GM12878 (cell line): ENCODE measurements around the gene DTX4. TPM values are rescaled to one million over a fixed set of nuclear protein-coding genes. Genes with fewer than 3 reads are reported as not detected.
A peak's percentile ranks its signal among the peaks of the same experiment; 100 is the strongest.

ENCODE experiments used
- ATAC-seq: fragments of 200-7000 bp; cut with Tn5 transposase; 3 replicates; pipeline ENCODE4 v1.9.1; 2020; ENCODE audit warnings: mild to moderate bottlenecking, moderate library complexity
- BruUV-seq: library from RNA; stranded (reverse); fragments of 400-500 nt; replicated peaks from 2 replicates; lab custom pipeline; 2021; lab: Mats Ljungman, UMichigan
- CTCF ChIA-PET: fragments of 300-600 bp; sonication (Branson Sonifier 250); formaldehyde crosslinking; extraction: SDS; loops from one replicate; lab custom pipeline; 2021; ENCODE audit warnings: inconsistent platforms; lab: Yijun Ruan, JAX
- POLR2A ChIA-PET: fragments of 350-600 bp; formaldehyde crosslinking; extraction: SDS; loops from one replicate; lab custom pipeline; 2021; ENCODE audit warnings: inconsistent platforms; lab: Charles Lee
- RAD21 ChIA-PET: fragments of 300-600 bp; sonication (Branson Sonifier 250); formaldehyde crosslinking; loops from one replicate; lab custom pipeline; 2023; ENCODE audit warnings: antibody characterized with exemption; ENCODE audit not compliant: unreplicated experiment; lab: Charles Lee
- SMC1A ChIA-PET: fragments of 300-600 bp; sonication (Branson Sonifier 250); formaldehyde crosslinking; loops from one replicate; lab custom pipeline; 2023; ENCODE audit not compliant: unreplicated experiment, uncharacterized antibody; lab: Charles Lee
- DNase-seq: peaks from one replicate; pipeline ENCODE4 v3.0.0-alpha.2; 2011; ENCODE audit warnings: low read depth, low spot score
- FAIRE-seq: peaks from 3 replicates; lab custom pipeline; 2011; peaks lifted over from hg19 to GRCh38; lab: Jason Lieb, UNC
- H2AFZ ChIP-seq: 2 replicates; pipeline ENCODE4 v1.6.0; 2011; ENCODE audit warnings: low read depth, low read length, control low read depth; ENCODE audit not compliant: control insufficient read depth
- H3K27ac ChIP-seq: 2 replicates; pipeline ENCODE4 v1.5.1; 2011; ENCODE audit warnings: control low read depth; ENCODE audit not compliant: control insufficient read depth, insufficient read depth
- H3K27me3 ChIP-seq, 2 experiments: replicated peaks in 1 of 2; 2 replicates each; pipeline versions ENCODE4 v1.6.0 to v1.6.1; 2011; ENCODE audit warnings: low read length in 1 of 2; ENCODE audit not compliant: control insufficient read depth in 2 of 2, insufficient read depth in 2 of 2
- H3K36me3 ChIP-seq, 2 experiments: 2 replicates each; pipeline ENCODE4 v1.5.1; 2011; ENCODE audit warnings: low read length in 1 of 2; ENCODE audit not compliant: control insufficient read depth in 2 of 2, insufficient read depth in 2 of 2
- H3K4me1 ChIP-seq: 2 replicates; pipeline ENCODE4 v1.6.1; 2011; ENCODE audit warnings: mild to moderate bottlenecking, low read length, moderate library complexity, mixed read lengths; ENCODE audit not compliant: control insufficient read depth, insufficient read depth
- H3K4me2 ChIP-seq: 2 replicates; pipeline ENCODE4 v1.6.0; 2011; ENCODE audit warnings: control low read depth; ENCODE audit not compliant: control insufficient read depth, insufficient read depth
- H3K4me3 ChIP-seq: fragments of 200-600 bp; sonication (generic); 2 replicates; pipeline ENCODE4 v1.5.1; 2016
- H3K79me2 ChIP-seq: 2 replicates; pipeline ENCODE4 v1.6.0; 2011; ENCODE audit warnings: low read length; ENCODE audit not compliant: control insufficient read depth, insufficient read depth
- H3K9ac ChIP-seq: 2 replicates; pipeline ENCODE4 v1.8.0; 2011; ENCODE audit warnings: low read length, control low read depth, mixed read lengths; ENCODE audit not compliant: control insufficient read depth, insufficient read depth
- H3K9me3 ChIP-seq: replicated peaks from 3 replicates; pipeline ENCODE4 v1.5.1; 2011; ENCODE audit warnings: mild to moderate bottlenecking, low read length; ENCODE audit not compliant: control insufficient read depth, insufficient read depth
- H4K20me1 ChIP-seq: 2 replicates; pipeline ENCODE4 v1.6.0; 2011; ENCODE audit not compliant: control insufficient read depth, insufficient read depth
- ATF2 ChIP-seq: IDR thresholded peaks from 2 replicates; pipeline ENCODE4 v1.6.1; 2012; ENCODE audit warnings: low read length, inconsistent platforms
- BHLHE40 ChIP-seq, 2 experiments: fragments of 450-650 bp in 1 of 2; IDR thresholded peaks; 2 replicates each; pipeline ENCODE4 v1.6.1; 2011 to 2017; ENCODE audit warnings: low read depth in 2 of 2, borderline replicate concordance in 1 of 2, improper control_type of control experiment in 1 of 2, low read length in 1 of 2, mild to moderate bottlenecking in 1 of 2
- CBX5 ChIP-seq: sonication (generic); IDR thresholded peaks from 2 replicates; pipeline ENCODE4 v1.6.1; 2016; ENCODE audit warnings: low read depth, moderate library complexity, mild to moderate bottlenecking, inconsistent platforms
- CHD2 ChIP-seq: IDR thresholded peaks from 2 replicates; pipeline ENCODE4 v1.6.1; 2011; ENCODE audit warnings: low read depth, low read length, improper control_type of control experiment, borderline replicate concordance
- EP300 ChIP-seq, 2 experiments: fragments of 150-350 bp in 1 of 2; IDR thresholded peaks; 2 replicates each; pipeline ENCODE4 v1.6.1; 2011 to 2012; ENCODE audit warnings: low read depth in 2 of 2, low read length in 2 of 2, borderline replicate concordance in 1 of 2, improper control_type of control experiment in 1 of 2, inconsistent platforms in 1 of 2; ENCODE audit not compliant: control insufficient read depth in 1 of 2
- HSF1 ChIP-seq: fragments of 150-350 bp; IDR thresholded peaks from 2 replicates; pipeline ENCODE4 v1.6.1; 2014; ENCODE audit warnings: mild to moderate bottlenecking, low read depth, low read length
- LARP7 ChIP-seq: fragments of 450-650 bp; IDR thresholded peaks from 2 replicates; pipeline ENCODE4 v1.6.1; 2017; ENCODE audit warnings: mild to moderate bottlenecking
- NFYB ChIP-seq: IDR thresholded peaks from 2 replicates; pipeline ENCODE4 v1.6.1; 2011; ENCODE audit warnings: low read depth, mild to moderate bottlenecking, low read length, improper control_type of control experiment, moderate library complexity; ENCODE audit not compliant: insufficient read depth
- NR2C2 ChIP-seq: IDR thresholded peaks from 2 replicates; pipeline ENCODE4 v1.6.1; 2011; ENCODE audit warnings: borderline replicate concordance, low read depth; ENCODE audit not compliant: control insufficient read depth, insufficient read length
- POLR2AphosphoS2 ChIP-seq: IDR thresholded peaks from 2 replicates; pipeline ENCODE4 v1.6.1; 2011; ENCODE audit warnings: low read depth, mild to moderate bottlenecking, low read length, improper control_type of control experiment, moderate library complexity
- SRF ChIP-seq, 2 experiments: IDR thresholded peaks; 2 replicates each; pipeline ENCODE4 v1.6.1; 2011; ENCODE audit warnings: low read depth in 2 of 2, low read length in 2 of 2, mild to moderate bottlenecking in 1 of 2, moderate library complexity in 1 of 2
- TCF3 ChIP-seq: IDR thresholded peaks from 2 replicates; pipeline ENCODE4 v1.6.1; 2012; ENCODE audit warnings: low read depth, mild to moderate bottlenecking, low read length, borderline replicate concordance; ENCODE audit not compliant: insufficient read depth
- YBX1 ChIP-seq: fragments of 450-650 bp; IDR thresholded peaks from 2 replicates; pipeline ENCODE4 v1.6.1; 2016; ENCODE audit warnings: antibody characterized with exemption
- ZNF687 ChIP-seq: fragments of 450-650 bp; IDR thresholded peaks from 2 replicates; pipeline ENCODE4 v1.6.1; 2017; ENCODE audit warnings: mild to moderate bottlenecking, moderate library complexity
- WGBS: methylation state at CpG from one replicate; pipeline ENCODE4 v1.1.6; 2016; ENCODE audit warnings: low lambda C conversion rate; ENCODE audit not compliant: insufficient replicate concordance, insufficient coverage; ENCODE audit errors: missing lambda C conversion rate; 5-methylcytosine and 5-hydroxymethylcytosine counted together
- in situ Hi-C: fragments of 300-500 bp; cut with MboI; formaldehyde crosslinking; loops from 9 replicates; pipeline ENCODE4 v1.14.3; 2018; ENCODE audit warnings: mixed read lengths
- intact Hi-C: fragments of 100-400 bp; cut with micrococcal nuclease; formaldehyde crosslinking; loops from one replicate; pipeline ENCODE4 v1.14.2; 2022; ENCODE audit not compliant: unreplicated experiment
- polyA plus RNA-seq, 11 experiments: library from polyadenylated mRNA; depleted of rRNA in 4 of 11; unstranded in 6 of 11; stranded (reverse) in 5 of 11; fragments of >200 nt; fragmentation: Nextera tagmentation in 4 of 11; fragmentation: Illumina TruSeq in 1 of 11; extraction: Ambion mirVana in 4 of 11; extraction: Trizol in 1 of 11; gene quantifications; 1 replicate in 1 of 11; 2 replicates in 10 of 11; pipeline versions ENCODE4 v1.2.1 to v1.2.3, GENCODE V29; 2011 to 2016; ENCODE audit warnings: inconsistent platforms in 2 of 11, missing spikeins in 2 of 11, low read depth in 1 of 11
- total RNA-seq, 4 experiments: library from RNA; depleted of rRNA in 3 of 4; stranded (reverse); fragments of >200 nt in 3 of 4; fragmentation: Illumina TruSeq in 1 of 4; extraction: Trizol in 1 of 4; gene quantifications; 2 replicates each; pipeline versions ENCODE4 v1.2.1 to v1.2.3, GENCODE V29; 2013 to 2021

Gene DTX4
- total and polyA plus RNA-seq, 10 of the 15 experiments (the other 5 are each of a cell fraction or from before 2014, with no cell fraction given) = 3.8 to 25.8 (median 10.5) TPM

GRCh38 chr11:59172345-59173079 lies 580 bp downstream of the DTX4 start:
- FAIRE-seq (peak; percentile 74), DNase-seq (peak; percentile 60), ATAC-seq (peak; percentile 41)
- H3K36me3 ChIP-seq = no peaks in the 10 kb centered on the region
- WGBS = 2% methylated on average over 39 of the region's 70 CpGs
- H3K9me3 ChIP-seq = no peaks in the 10 kb centered on the region; the same call in 2 of the 3 replicates
- POLR2A ChIA-PET = interaction anchor here (0.6 to 4.3 kb wide), 9 partner anchors 11 to 42 kb away, joined by 3 to 32 read pairs (median 7); no protein-coding TSS in a partner anchor
- H2AFZ ChIP-seq = peak overlapping the region; percentile 56
- BruUV-seq = no TSS peak
- peak overlapping the region; percentile 84 for H3K27ac ChIP-seq
- in situ Hi-C loops = loop anchor here (5.0 to 10.0 kb wide), 3 partner anchors 35 to 382 kb away; no protein-coding TSS in a partner anchor
- peaks cover 6% of the 10 kb centered on the region for H3K4me1 ChIP-seq
- H3K79me2 ChIP-seq = peaks cover 51% of the 10 kb centered on the region
- H3K9ac ChIP-seq = peak overlapping the region; percentile 83
- RAD21 ChIA-PET = interaction anchor here (0.8 to 9.0 kb wide), 20 partner anchors 9 to 257 kb away, joined by 3 to 183 read pairs (median 8); partner anchors contain the start of gene MPEG1
- CTCF ChIA-PET = interaction anchor here (0.7 to 30.3 kb wide), 22 partner anchors 8 to 258 kb away, joined by 3 to 1180 read pairs (median 12); partner anchors contain the start of genes MPEG1 and OR5A2
- intact Hi-C loops = loop anchor here (5.0 kb wide), 1 partner anchor 210 kb away; no protein-coding TSS in a partner anchor
- H4K20me1 ChIP-seq = no peaks in the 10 kb centered on the region
- H3K27me3 ChIP-seq = no peaks in the 10 kb centered on the region
- SMC1A ChIA-PET = interaction anchor here (0.6 to 14.9 kb wide), 16 partner anchors 8 to 257 kb away, joined by 3 to 155 read pairs (median 6); no protein-coding TSS in a partner anchor
- peak overlapping the region; percentile 93 for H3K4me3 ChIP-seq
- H3K4me2 ChIP-seq = peak overlapping the region; percentile 98
- TF ChIP-seq EP300 (IDR thresholded peaks at IDR 0.05; ENCODE audit: borderline replicate concordance in 1 of 2, control insufficient read depth in 1 of 2, low read depth in 2 of 2, low read length in 2 of 2) (0 out of 4 replicates have a peak, but pooled peaks of 1 of the 2 experiments have one; percentile 37), CHD2 (0 out of 2 replicates have a peak, but pooled peaks have one; percentile 11), SRF (IDR thresholded peaks at IDR 0.05; ENCODE audit: low read depth in 2 of 2, low read length in 2 of 2) (no peak), ATF2 (no peak; the same call in 1 of the 2 replicates), NFYB (no peak), BHLHE40 (IDR thresholded peaks at IDR 0.05; ENCODE audit: borderline replicate concordance in 1 of 2, low read depth in 2 of 2, low read length in 1 of 2) (peak in 1 of 2 experiments; percentile 26; a peak in 1 of 4 replicates), POLR2AphosphoS2 (0 out of 2 replicates have a peak, but pooled peaks have one; percentile 58), ZNF687 (no peak), NR2C2 (no peak), CBX5 (no peak), LARP7 (peak; percentile 43), YBX1 (no peak), HSF1 (no peak), TCF3 (0 out of 2 replicates have a peak, but pooled peaks have one; percentile 14)
